Measurements from ENCODE around the gene ATP2B2. TPM values are rescaled to one million over a fixed set of nuclear protein-coding genes. Genes with fewer than 3 reads are reported as not detected.

Gene ATP2B2
- total RNA-seq, 1 experiment from 2014 or later = not detected

GRCh38 chr3:10300087-10300486 is 205.3 kb downstream of the ATP2B2 start:
- no peaks in the 10 kb centered on the region for H3K4me1 ChIP-seq (ENCODE audit: control insufficient read depth in 1 of 2, insufficient read depth in 2 of 2, low read length in 2 of 2)
- H4K20me1 ChIP-seq (ENCODE audit: insufficient read depth) = no peaks in the 10 kb centered on the region
- no peak overlapping the region for H3K4me3 ChIP-seq (replicated peaks in 1 of 2; ENCODE audit: low read depth in 1 of 2, low read length in 2 of 2)
- H2AFZ ChIP-seq (ENCODE audit: low read depth, low read length, poor library complexity, severe bottlenecking) = no peak overlapping the region
- no peak overlapping the region for H3K27ac ChIP-seq (ENCODE audit: low read depth, low read length)
- intact Hi-C loops (cut with micrococcal nuclease) = no loop called here
- no TSS peak for BruUV-seq (replicated peaks)
- CTCF ChIA-PET = no interaction called here
- H3K9me3 ChIP-seq (ENCODE audit: control insufficient read depth in 1 of 2, insufficient read depth in 1 of 2, low read depth in 1 of 2, low read length in 2 of 2) = no peaks in the 10 kb centered on the region
- H3K79me2 ChIP-seq (ENCODE audit: insufficient read depth, low read length) = no peaks in the 10 kb centered on the region
- ATAC-seq = no peak
- no peak overlapping the region for H3K9ac ChIP-seq (ENCODE audit: low read length)
- POLR2A ChIA-PET = no interaction called here
- no peaks in the 10 kb centered on the region for H3K27me3 ChIP-seq (ENCODE audit: insufficient read depth, low read length)
- peaks cover 32 to 43% of the 10 kb centered on the region in 2 experiments for H3K36me3 ChIP-seq (ENCODE audit: control insufficient read depth in 1 of 2, insufficient read depth in 2 of 2, low read length in 2 of 2)
- TF ChIP-seq EZH2phosphoT487 (IDR thresholded peaks at IDR 0.05; ENCODE audit: borderline replicate concordance) = no peak
- TF ChIP-seq YY1 (IDR thresholded peaks at IDR 0.05; ENCODE audit: extremely low read depth, insufficient replicate concordance, low read depth, low read length) = no peak
- no peak for TF ChIP-seq POLR2AphosphoS5 (IDR thresholded peaks at IDR 0.05; ENCODE audit: low read depth, low read length)
- no peaks in the 10 kb centered on the region for H3K9me2 ChIP-seq (ENCODE audit: insufficient read depth)
- DNase-seq (ENCODE audit: low read depth, low spot score) = no peak
- RAD21 ChIA-PET (ENCODE audit: low non-redundant PET in 1 of 2, low total read pairs in 2 of 2, uncharacterized antibody in 2 of 2, unreplicated experiment in 2 of 2) = no interaction called here
- H3K4me2 ChIP-seq (ENCODE audit: low read length) = no peak overlapping the region

- DNase-seq (ENCODE audit: low read depth, low spot score) = no peak
- H3K4me3 ChIP-seq (replicated peaks in 1 of 2; ENCODE audit: low read depth in 1 of 2, low read length in 2 of 2) = no peak overlapping the region
- H3K27ac ChIP-seq (ENCODE audit: low read depth, low read length) = no peak overlapping the region
- ChIA-PET CTCF (no interaction called here), RAD21 (ENCODE audit: low non-redundant PET in 1 of 2, low total read pairs in 2 of 2, uncharacterized antibody in 2 of 2, unreplicated experiment in 2 of 2) (no interaction called here), POLR2A (no interaction called here)
- no TSS peak for BruUV-seq (replicated peaks)
- ATAC-seq = no peak
- no peaks in the 10 kb centered on the region for H3K27me3 ChIP-seq (ENCODE audit: insufficient read depth, low read length)
- H3K9me2 ChIP-seq (ENCODE audit: insufficient read depth) = no peaks in the 10 kb centered on the region
- peaks cover 31 to 40% of the 10 kb centered on the region in 2 experiments for H3K36me3 ChIP-seq (ENCODE audit: control insufficient read depth in 1 of 2, insufficient read depth in 2 of 2, low read length in 2 of 2)
- H3K9me3 ChIP-seq (ENCODE audit: control insufficient read depth in 1 of 2, insufficient read depth in 1 of 2, low read depth in 1 of 2, low read length in 2 of 2) = no peaks in the 10 kb centered on the region
- H4K20me1 ChIP-seq (ENCODE audit: insufficient read depth) = no peaks in the 10 kb centered on the region
- intact Hi-C loops (cut with micrococcal nuclease) = no loop called here
- H2AFZ ChIP-seq (ENCODE audit: low read depth, low read length, poor library complexity, severe bottlenecking) = no peak overlapping the region
- TF ChIP-seq ELF1 (IDR thresholded peaks at IDR 0.05; ENCODE audit: borderline replicate concordance, low read depth) (no peak), EZH2phosphoT487 (IDR thresholded peaks at IDR 0.05; ENCODE audit: borderline replicate concordance) (no peak), YY1 (IDR thresholded peaks at IDR 0.05; ENCODE audit: extremely low read depth, insufficient replicate concordance, low read depth, low read length) (no peak), POLR2A (IDR thresholded peaks at IDR 0.05; ENCODE audit: borderline replicate concordance, extremely low read depth, insufficient read depth, insufficient read length) (no peak), RAD21 (IDR thresholded peaks at IDR 0.05; ENCODE audit: low read depth) (no peak), SRF (IDR thresholded peaks at IDR 0.05; ENCODE audit: low read depth) (no peak)
- no peak overlapping the region for H3K4me2 ChIP-seq (ENCODE audit: low read length)
- no peaks in the 10 kb centered on the region for H3K4me1 ChIP-seq (ENCODE audit: control insufficient read depth in 1 of 2, insufficient read depth in 2 of 2, low read length in 2 of 2)
- H3K79me2 ChIP-seq (ENCODE audit: insufficient read depth, low read length) = no peaks in the 10 kb centered on the region
- no peak overlapping the region for H3K9ac ChIP-seq (ENCODE audit: low read length)
Measured at GRCh38 chr3:10299679-10300078, 205.7 kb downstream of the ATP2B2 start.

Measured in HCT116 (cell line).